Activated naive CD8-positive, alpha-beta T cell (primary cell): ENCODE data around the gene AKR1B1.

Experiments used
- H3K27ac Mint-ChIP-seq: one replicate; pipeline ENCODE4 v1.8.0; 2021; ENCODE audit warnings: mixed read lengths
- H3K27me3 Mint-ChIP-seq: one replicate; pipeline ENCODE4 v1.8.0; 2021; ENCODE audit warnings: mixed read lengths
- H3K36me3 Mint-ChIP-seq: one replicate; pipeline ENCODE4 v1.8.0; 2021; ENCODE audit warnings: mixed read lengths
- H3K4me1 Mint-ChIP-seq: one replicate; pipeline ENCODE4 v1.8.0; 2021; ENCODE audit warnings: low read depth, mixed read lengths
- H3K4me3 Mint-ChIP-seq: one replicate; pipeline ENCODE4 v1.8.0; 2021; ENCODE audit warnings: mild to moderate bottlenecking, mixed read lengths
- H3K9me3 Mint-ChIP-seq: one replicate; pipeline ENCODE4 v1.8.0; 2021; ENCODE audit warnings: low read depth, mixed read lengths

AKR1B1 gene

GRCh38 chr7:134478707-134479106 is 19.8 kb upstream of the AKR1B1 start:
- no peaks in the 10 kb centered on the region for H3K4me1 Mint-ChIP-seq
- H3K27me3 Mint-ChIP-seq = peaks cover 2% of the 10 kb centered on the region
- no peaks in the 10 kb centered on the region for H3K36me3 Mint-ChIP-seq
- H3K9me3 Mint-ChIP-seq = no peaks in the 10 kb centered on the region
- H3K27ac Mint-ChIP-seq = no peak overlapping the region
- H3K4me3 Mint-ChIP-seq = no peak overlapping the region

GRCh38 chr7:134477954-134478353 is 19.1 kb upstream of the AKR1B1 start:
- H3K36me3 Mint-ChIP-seq = no peaks in the 10 kb centered on the region
- no peak overlapping the region for H3K27ac Mint-ChIP-seq
- H3K4me3 Mint-ChIP-seq = no peak overlapping the region
- no peaks in the 10 kb centered on the region for H3K9me3 Mint-ChIP-seq
- H3K27me3 Mint-ChIP-seq = peaks cover 2% of the 10 kb centered on the region
- H3K4me1 Mint-ChIP-seq = no peaks in the 10 kb centered on the region

- H3K27me3 Mint-ChIP-seq = peaks cover 2% of the 10 kb centered on the region
- no peaks in the 10 kb centered on the region for H3K9me3 Mint-ChIP-seq
- H3K36me3 Mint-ChIP-seq = no peaks in the 10 kb centered on the region
- H3K4me1 Mint-ChIP-seq = no peaks in the 10 kb centered on the region
- H3K4me3 Mint-ChIP-seq = no peak overlapping the region
- H3K27ac Mint-ChIP-seq = no peak overlapping the region
Observed at GRCh38 chr7:134476044-134476443, 17.1 kb upstream of the AKR1B1 start.

- Mint-ChIP-seq H3K4me3 (no peak overlapping the region), H3K27ac (no peak overlapping the region), H3K4me1 (no peaks in the 10 kb centered on the region), H3K9me3 (no peaks in the 10 kb centered on the region), H3K36me3 (no peaks in the 10 kb centered on the region), H3K27me3 (peaks cover 2% of the 10 kb centered on the region)
Observed at GRCh38 chr7:134474828-134475227, 15.9 kb upstream of the AKR1B1 start.

GRCh38 chr7:134473861-134474291 is 15.0 kb upstream of the AKR1B1 start:
- Mint-ChIP-seq H3K9me3 (no peaks in the 10 kb centered on the region), H3K4me1 (no peaks in the 10 kb centered on the region), H3K4me3 (no peak overlapping the region), H3K27ac (no peak overlapping the region), H3K36me3 (no peaks in the 10 kb centered on the region), H3K27me3 (peaks cover 2% of the 10 kb centered on the region)

GRCh38 chr7:134472572-134473244 is 13.8 kb upstream of the AKR1B1 start:
- Mint-ChIP-seq H3K9me3 (no peaks in the 10 kb centered on the region), H3K4me1 (no peaks in the 10 kb centered on the region), H3K4me3 (no peak overlapping the region), H3K27ac (no peak overlapping the region), H3K36me3 (no peaks in the 10 kb centered on the region), H3K27me3 (peaks cover 2% of the 10 kb centered on the region)

- H3K27me3 Mint-ChIP-seq = peaks cover 2% of the 10 kb centered on the region
- H3K4me1 Mint-ChIP-seq = no peaks in the 10 kb centered on the region
- H3K4me3 Mint-ChIP-seq = no peak overlapping the region
- H3K27ac Mint-ChIP-seq = no peak overlapping the region
- no peaks in the 10 kb centered on the region for H3K9me3 Mint-ChIP-seq
- H3K36me3 Mint-ChIP-seq = no peaks in the 10 kb centered on the region
Observed at GRCh38 chr7:134470864-134471263, 12.0 kb upstream of the AKR1B1 start.

DNA sequence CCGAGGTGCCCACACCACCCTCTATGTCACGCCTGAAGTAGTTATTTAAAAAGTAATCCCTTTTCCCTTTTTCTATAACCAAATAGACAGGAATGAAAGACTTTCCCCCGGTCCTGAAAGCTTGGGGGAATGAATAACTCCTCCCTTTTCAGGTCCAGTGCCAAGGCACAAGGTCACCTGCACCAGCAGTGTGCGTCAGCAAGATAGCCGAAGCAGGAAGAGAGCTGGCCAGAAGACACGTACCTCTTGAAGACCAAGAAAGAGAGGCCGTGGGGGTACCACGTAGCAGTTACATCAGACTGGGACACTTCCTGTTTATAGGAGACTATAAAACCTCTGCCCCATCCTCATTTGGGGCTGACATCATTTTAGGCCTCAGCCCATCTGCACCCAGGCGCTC is 10.7 kb upstream of the AKR1B1 start:
- Mint-ChIP-seq H3K36me3 (peaks cover 5% of the 10 kb centered on the region), H3K4me1 (no peaks in the 10 kb centered on the region), H3K27ac (no peak overlapping the region), H3K4me3 (no peak overlapping the region), H3K27me3 (no peaks in the 10 kb centered on the region), H3K9me3 (no peaks in the 10 kb centered on the region)

GRCh38 chr7:134468475-134468874 is 9.6 kb upstream of the AKR1B1 start:
- H3K36me3 Mint-ChIP-seq = peaks cover 10% of the 10 kb centered on the region
- no peaks in the 10 kb centered on the region for H3K9me3 Mint-ChIP-seq
- H3K27ac Mint-ChIP-seq = no peak overlapping the region
- no peaks in the 10 kb centered on the region for H3K4me1 Mint-ChIP-seq
- H3K4me3 Mint-ChIP-seq = no peak overlapping the region
- H3K27me3 Mint-ChIP-seq = no peaks in the 10 kb centered on the region

- Mint-ChIP-seq H3K9me3 (no peaks in the 10 kb centered on the region), H3K27me3 (no peaks in the 10 kb centered on the region), H3K4me1 (no peaks in the 10 kb centered on the region), H3K36me3 (peaks cover 10% of the 10 kb centered on the region), H3K27ac (no peak overlapping the region), H3K4me3 (no peak overlapping the region)
Observed at GRCh38 chr7:134468054-134468453, 9.2 kb upstream of the AKR1B1 start.

DNA sequence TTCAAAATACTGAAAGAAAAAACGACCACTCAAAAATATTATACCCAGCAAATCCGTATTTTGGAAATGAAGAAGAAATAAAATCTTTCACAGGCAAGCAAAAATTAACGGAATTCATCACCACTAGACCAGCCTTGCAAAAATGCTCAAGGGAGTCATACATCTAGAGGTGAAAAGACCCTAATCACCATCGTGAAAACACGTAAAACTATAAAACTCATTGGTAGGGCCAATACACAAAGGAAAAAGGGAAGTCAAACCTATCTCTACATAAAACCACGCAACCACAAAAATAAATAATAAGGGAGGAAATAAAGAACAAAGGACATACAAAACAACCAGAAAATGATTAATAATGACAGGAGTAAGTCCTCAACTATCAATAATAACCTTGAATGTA is 6.6 kb upstream of the AKR1B1 start:
- Mint-ChIP-seq H3K4me1 (no peaks in the 10 kb centered on the region), H3K9me3 (no peaks in the 10 kb centered on the region), H3K36me3 (peaks cover 10% of the 10 kb centered on the region), H3K4me3 (no peak overlapping the region), H3K27me3 (no peaks in the 10 kb centered on the region), H3K27ac (no peak overlapping the region)

GRCh38 chr7:134464496-134464895 is 5.6 kb upstream of the AKR1B1 start:
- Mint-ChIP-seq H3K9me3 (no peaks in the 10 kb centered on the region), H3K4me3 (no peak overlapping the region), H3K36me3 (peaks cover 10% of the 10 kb centered on the region), H3K27me3 (no peaks in the 10 kb centered on the region), H3K27ac (no peak overlapping the region), H3K4me1 (peaks cover 7% of the 10 kb centered on the region)

- Mint-ChIP-seq H3K4me3 (no peak overlapping the region), H3K27ac (no peak overlapping the region), H3K9me3 (no peaks in the 10 kb centered on the region), H3K27me3 (no peaks in the 10 kb centered on the region), H3K4me1 (peaks cover 11% of the 10 kb centered on the region), H3K36me3 (peaks cover 10% of the 10 kb centered on the region)
Observed at GRCh38 chr7:134463751-134464150, 4.9 kb upstream of the AKR1B1 start.

- H3K4me3 Mint-ChIP-seq = no peak overlapping the region
- H3K27ac Mint-ChIP-seq = no peak overlapping the region
- H3K27me3 Mint-ChIP-seq = no peaks in the 10 kb centered on the region
- H3K4me1 Mint-ChIP-seq = peaks cover 21% of the 10 kb centered on the region
- H3K36me3 Mint-ChIP-seq = peaks cover 10% of the 10 kb centered on the region
- no peaks in the 10 kb centered on the region for H3K9me3 Mint-ChIP-seq
Observed at GRCh38 chr7:134462337-134462925, 3.5 kb upstream of the AKR1B1 start.

DNA sequence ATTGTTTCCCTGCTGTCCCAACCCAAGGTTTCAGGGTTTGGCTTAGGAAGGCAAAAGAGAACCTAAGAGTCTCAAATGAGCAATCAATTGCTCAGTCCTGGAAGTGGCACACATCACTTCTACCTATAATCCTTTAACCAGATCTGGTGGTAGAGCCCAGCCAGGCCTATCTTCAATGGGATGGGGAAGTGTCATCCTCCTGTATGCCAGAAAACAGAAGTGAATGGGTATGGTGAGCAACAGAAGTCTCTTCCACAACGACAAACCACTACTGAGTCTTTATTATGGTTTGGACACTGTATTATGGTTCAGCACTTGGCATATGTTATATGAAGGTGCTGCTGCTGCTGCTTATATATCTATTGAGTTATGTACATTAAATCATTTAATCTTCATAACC is 3.0 kb upstream of the AKR1B1 start:
- Mint-ChIP-seq H3K4me3 (no peak overlapping the region), H3K27ac (no peak overlapping the region), H3K9me3 (no peaks in the 10 kb centered on the region), H3K36me3 (peaks cover 10% of the 10 kb centered on the region), H3K4me1 (peaks cover 25% of the 10 kb centered on the region), H3K27me3 (no peaks in the 10 kb centered on the region)

- peaks cover 37% of the 10 kb centered on the region for H3K4me1 Mint-ChIP-seq
- H3K4me3 Mint-ChIP-seq = peak overlapping the region; percentile 24
- H3K27me3 Mint-ChIP-seq = no peaks in the 10 kb centered on the region
- H3K36me3 Mint-ChIP-seq = peaks cover 8% of the 10 kb centered on the region
- no peaks in the 10 kb centered on the region for H3K9me3 Mint-ChIP-seq
- no peak overlapping the region for H3K27ac Mint-ChIP-seq
Observed at GRCh38 chr7:134459981-134460380, 1.1 kb upstream of the AKR1B1 start.
